Spleen (tissue), 7 donors: Measurements from ENCODE around the gene TNRC6B.

Source experiments
- CTCF ChIP-seq, 11 experiments: fragments of 200-600 bp in 7 of 11; fragments of 450-650 bp in 4 of 11; sonication (generic) in 4 of 11; IDR thresholded peaks in 8 of 11; conservative IDR thresholded peaks in 3 of 11; 1 replicate in 7 of 11; 2 replicates in 4 of 11; pipeline versions ENCODE4 v1.4.0 to v1.8.0; 2016 to 2021; ENCODE audit warnings: antibody characterized with exemption in 11 of 11, inconsistent platforms in 4 of 11, mild to moderate bottlenecking in 1 of 11
- POLR2A ChIP-seq, 3 donors: fragments of 450-650 bp; IDR thresholded peaks; one replicate each; pipeline ENCODE4 v1.5.1; 2017; ENCODE audit warnings: antibody characterized with exemption in 3 of 3, mild to moderate bottlenecking in 1 of 3
- POLR2AphosphoS5 ChIP-seq, 3 donors: sonication (generic); formaldehyde crosslinking; IDR thresholded peaks; one replicate each; pipeline ENCODE4 v1.5.1; 2017; ENCODE audit warnings: antibody characterized with exemption in 3 of 3
- donor health status: DM: no; HTN: no; CAD: no; lungs with moderate emphysema.
- donor health status: DM: no; HTN: no; CAD: no.
- donor health status: DM: no; HTN: no; CAD: no.

- TF ChIP-seq CTCF (IDR thresholded peaks at IDR 0.05 in 8 of 11, conservative IDR thresholded peaks at IDR 0.05 in 3 of 11) (no peak), POLR2AphosphoS5 (IDR thresholded peaks at IDR 0.05) (no peak), POLR2A (IDR thresholded peaks at IDR 0.05) (no peak)
These were observed 124.4 kb downstream of the TNRC6B start for GRCh38 chr22:40302149-40302548.
